Effector CD8-positive, alpha-beta T cell (primary cell): ENCODE data around the gene SPIN4.
A peak's percentile ranks its signal among the peaks of the same experiment; 100 is the strongest.
"Not testable (repeated sequence)": the region's sequence is repeated elsewhere in the genome, so short reads cannot be mapped to it uniquely, and the experiment has no call there.

Experiments used
- DNase-seq: peaks from one replicate; lab custom pipeline; 2025; lab: John Stamatoyannopoulos, UW
- total RNA-seq, 4 experiments: gene quantifications; one replicate each; lab custom pipeline; 2026; lab: John Stamatoyannopoulos, UW

Gene SPIN4
- 1.9 to 7.8 (median 4.9) reads per million in 4 experiments for total RNA-seq

- DNase-seq = peak; percentile 24
Measured at GRCh38 chrX:63350941-63351616, at the start of gene SPIN4. TSS of gene SPIN4 (minus strand) at chrX:63351332. CDS start at chrX:63350819, 513 bp downstream.

- DNase-seq = no peak
Measured at GRCh38 chrX:63400340-63400739, 49.2 kb upstream of the SPIN4 start.

- no peak for DNase-seq
Measured at GRCh38 chrX:63394872-63395271, 43.7 kb upstream of the SPIN4 start.

GRCh38 chrX:63393094-63393493, 42.0 kb upstream of the SPIN4 start:
- not testable (repeated sequence) for DNase-seq

- no peak for DNase-seq
Measured at GRCh38 chrX:63387411-63387810, 36.3 kb upstream of the SPIN4 start.

- DNase-seq = not testable (repeated sequence)
Measured at GRCh38 chrX:63384263-63384662, 33.1 kb upstream of the SPIN4 start.

- DNase-seq = not testable (repeated sequence)
Measured at GRCh38 chrX:63373012-63373411, 21.9 kb upstream of the SPIN4 start.

GRCh38 chrX:63367699-63368098, 16.6 kb upstream of the SPIN4 start:
- not testable (repeated sequence) for DNase-seq

GRCh38 chrX:63363788-63364187, 12.7 kb upstream of the SPIN4 start:
- no peak for DNase-seq

- DNase-seq = no peak
Measured at GRCh38 chrX:63361494-63361893, 10.4 kb upstream of the SPIN4 start.

GRCh38 chrX:63354484-63354883, 3.4 kb upstream of the SPIN4 start:
- DNase-seq = no peak

GRCh38 chrX:63350465-63350877, 661 bp downstream of the SPIN4 start:
- DNase-seq = no peak

- no peak for DNase-seq
Measured at GRCh38 chrX:63349307-63349706, 1.8 kb downstream of the SPIN4 start.

- no peak for DNase-seq
Measured at GRCh38 chrX:63330681-63331080, 20.5 kb downstream of the SPIN4 start.

- no peak for DNase-seq
Measured at GRCh38 chrX:63327788-63328187, 23.3 kb downstream of the SPIN4 start.

GRCh38 chrX:63299596-63299995, 51.5 kb downstream of the SPIN4 start:
- no peak for DNase-seq
